H9 (cell line): ENCODE measurements around the gene PTPRN2. TPM values are rescaled to one million over a fixed set of nuclear protein-coding genes. Genes with fewer than 3 reads are reported as not detected.

Source experiments
- DNase-seq: peaks from one replicate; pipeline ENCODE4 v3.0.0-alpha.2; 2017
- H2AFZ ChIP-seq: one replicate; pipeline ENCODE4 v1.6.1; 2013; ENCODE audit warnings: mild to moderate bottlenecking, low read length, control low read depth, moderate library complexity
- H2AK5ac ChIP-seq: 2 replicates; pipeline ENCODE4 v1.6.1; 2013; ENCODE audit warnings: low read length, control low read depth, mixed read lengths; ENCODE audit not compliant: insufficient read length
- H2BK120ac ChIP-seq: one replicate; pipeline ENCODE4 v1.6.1; 2013; ENCODE audit warnings: low read depth, mild to moderate bottlenecking, low read length, control low read depth, inconsistent platforms; ENCODE audit not compliant: poor library complexity, severe bottlenecking
- H2BK12ac ChIP-seq: 2 replicates; pipeline ENCODE4 v1.6.1; 2013; ENCODE audit warnings: low read length, control low read depth, mixed read lengths, low read depth; ENCODE audit not compliant: insufficient read length
- H2BK15ac ChIP-seq: 2 replicates; pipeline ENCODE4 v1.6.1; 2013; ENCODE audit warnings: low read depth, low read length, control low read depth
- H2BK20ac ChIP-seq: one replicate; pipeline ENCODE4 v1.6.1; 2013; ENCODE audit warnings: low read depth, mild to moderate bottlenecking, low read length, control low read depth, inconsistent platforms; ENCODE audit not compliant: poor library complexity, severe bottlenecking
- H2BK5ac ChIP-seq: 2 replicates; pipeline ENCODE4 v1.6.1; 2013; ENCODE audit warnings: low read length, control low read depth, mixed read lengths; ENCODE audit not compliant: insufficient read length
- H3K14ac ChIP-seq: 2 replicates; pipeline ENCODE4 v1.6.1; 2013; ENCODE audit warnings: low read length, control low read depth; ENCODE audit not compliant: insufficient read depth
- H3K18ac ChIP-seq: 2 replicates; pipeline ENCODE4 v1.6.1; 2013; ENCODE audit warnings: low read depth, mild to moderate bottlenecking, mixed read lengths, low read length, control low read depth; ENCODE audit not compliant: insufficient read length
- H3K23ac ChIP-seq: 2 replicates; pipeline ENCODE4 v1.6.1; 2013; ENCODE audit warnings: low read length, control low read depth, mixed read lengths, low read depth; ENCODE audit not compliant: insufficient read length
- H3K23me2 ChIP-seq: 2 replicates; pipeline ENCODE4 v1.6.1; 2013; ENCODE audit warnings: low read depth, mild to moderate bottlenecking, mixed read lengths, low read length, control low read depth; ENCODE audit not compliant: insufficient read length, poor library complexity, severe bottlenecking
- H3K27ac ChIP-seq: 2 replicates; pipeline ENCODE4 v1.5.1; 2013; ENCODE audit warnings: low read length, control low read depth, mixed read lengths, low read depth; ENCODE audit not compliant: insufficient read length
- H3K27me3 ChIP-seq: 2 replicates; pipeline ENCODE4 v1.6.1; 2013; ENCODE audit warnings: low read length, control low read depth, inconsistent platforms; ENCODE audit not compliant: insufficient read depth
- H3K4ac ChIP-seq: 2 replicates; pipeline ENCODE4 v1.6.1; 2013; ENCODE audit warnings: low read depth, mild to moderate bottlenecking, control low read depth, inconsistent platforms, low read length, moderate library complexity
- H3K4me1 ChIP-seq: 2 replicates; pipeline ENCODE4 v1.6.1; 2013; ENCODE audit warnings: low read length, control low read depth, inconsistent platforms; ENCODE audit not compliant: insufficient read depth
- H3K4me2 ChIP-seq: 2 replicates; pipeline ENCODE4 v1.6.1; 2013; ENCODE audit warnings: low read length, control low read depth, mixed read lengths; ENCODE audit not compliant: insufficient read length, insufficient read depth
- H3K56ac ChIP-seq: 2 replicates; pipeline ENCODE4 v1.6.1; 2013; ENCODE audit warnings: low read depth, mild to moderate bottlenecking, mixed read lengths, low read length, control low read depth; ENCODE audit not compliant: insufficient read length
- H3K79me1 ChIP-seq: 2 replicates; pipeline ENCODE4 v1.6.1; 2013; ENCODE audit warnings: low read depth, mild to moderate bottlenecking, moderate library complexity, low read length, control low read depth, inconsistent platforms; ENCODE audit not compliant: insufficient read depth, poor library complexity, severe bottlenecking
- H3K79me2 ChIP-seq: 2 replicates; pipeline ENCODE4 v1.6.1; 2013; ENCODE audit warnings: low read length, control low read depth, inconsistent platforms; ENCODE audit not compliant: insufficient read depth
- H3K9ac ChIP-seq: 2 replicates; pipeline ENCODE4 v1.6.1; 2013; ENCODE audit warnings: low read length, control low read depth, mixed read lengths; ENCODE audit not compliant: insufficient read length; ENCODE audit errors: extremely low read depth
- H3K9me3 ChIP-seq: one replicate; pipeline ENCODE4 v1.6.1; 2013; ENCODE audit warnings: low read depth, low read length, inconsistent platforms; ENCODE audit not compliant: control insufficient read depth
- H3T11ph ChIP-seq: one replicate; pipeline ENCODE4 v1.6.1; 2013; ENCODE audit warnings: mild to moderate bottlenecking, low read length, control low read depth, inconsistent platforms
- H4K20me1 ChIP-seq: one replicate; pipeline ENCODE4 v1.6.1; 2013; ENCODE audit not compliant: control insufficient read depth, insufficient read length, insufficient read depth
- H4K5ac ChIP-seq: 2 replicates; pipeline ENCODE4 v1.6.1; 2013; ENCODE audit warnings: low read depth, mild to moderate bottlenecking, mixed read lengths, low read length, control low read depth; ENCODE audit not compliant: insufficient read length
- H4K8ac ChIP-seq: replicated peaks from 2 replicates; pipeline ENCODE4 v1.6.1; 2013; ENCODE audit warnings: low read length, control low read depth, mixed read lengths, low read depth; ENCODE audit not compliant: insufficient read length
- H4K91ac ChIP-seq: 2 replicates; pipeline ENCODE4 v1.6.1; 2013; ENCODE audit warnings: low read depth, mild to moderate bottlenecking, moderate library complexity, mixed read lengths, low read length, control low read depth; ENCODE audit not compliant: insufficient read length
- H3K27ac Mint-ChIP-seq, 3 experiments: 2 replicates in 2 of 3; 3 replicates in 1 of 3; pipeline ENCODE4 v1.8.0; 2020 to 2021; ENCODE audit warnings: mixed read lengths in 3 of 3, mild to moderate bottlenecking in 1 of 3, moderate library complexity in 1 of 3
- H3K27me3 Mint-ChIP-seq: 2 replicates; pipeline ENCODE4 v1.8.0; 2021; ENCODE audit warnings: low read depth, mild to moderate bottlenecking, moderate library complexity, mixed read lengths
- H3K36me3 Mint-ChIP-seq, 3 experiments: 2 replicates in 2 of 3; 3 replicates in 1 of 3; pipeline ENCODE4 v1.8.0; 2020 to 2021; ENCODE audit warnings: low read depth in 3 of 3, mixed read lengths in 3 of 3; ENCODE audit not compliant: insufficient read depth in 1 of 3
- H3K4me1 Mint-ChIP-seq, 2 experiments: 2 replicates each; pipeline ENCODE4 v1.8.0; 2020; ENCODE audit warnings: mixed read lengths in 2 of 2
- H3K4me3 Mint-ChIP-seq, 2 experiments: 2 replicates in 1 of 2; 3 replicates in 1 of 2; pipeline ENCODE4 v1.8.0; 2020 to 2021; ENCODE audit warnings: mild to moderate bottlenecking in 2 of 2, mixed read lengths in 2 of 2, moderate library complexity in 1 of 2
- H3K9me3 Mint-ChIP-seq, 2 experiments: 2 replicates in 1 of 2; 3 replicates in 1 of 2; pipeline ENCODE4 v1.8.0; 2020; ENCODE audit warnings: mild to moderate bottlenecking in 2 of 2, mixed read lengths in 2 of 2, moderate library complexity in 1 of 2
- WGBS: extraction: QIAGEN DNeasy Blood & Tissue Kit; methylation state at CpG from one replicate; pipeline ENCODE4 v1.1.7; 2013; ENCODE audit warnings: missing lambda C conversion rate, low lambda C conversion rate, mixed read lengths; ENCODE audit not compliant: insufficient read length; ENCODE audit errors: extremely low coverage; 5-methylcytosine and 5-hydroxymethylcytosine counted together
- total RNA-seq: library from RNA; stranded (reverse); gene quantifications from 2 replicates; pipeline ENCODE4 v1.2.1, GENCODE V29; 2021
- TF ChIP-seq, protein P1 (sequence below): fragments of 200-600 bp; sonication (generic); conservative IDR thresholded peaks from 3 replicates; pipeline ENCODE4 v1.8.0; 2021; ENCODE audit warnings: antibody characterized with exemption, mild to moderate bottlenecking

The PTPRN2 gene
- total RNA-seq, 1 experiment from 2014 or later = 5.2 TPM

- H3K23me2 ChIP-seq = no peaks in the 10 kb centered on the region
- H2BK120ac ChIP-seq = no peak overlapping the region
- no CpG with 5 or more reads among the region's 3 CpGs for WGBS
- H2AFZ ChIP-seq = no peak overlapping the region
- Mint-ChIP-seq H3K27ac (no peak overlapping the region), H3K4me1 (no peaks in the 10 kb centered on the region), H3K4me3 (no peak overlapping the region), H3K36me3 (no peaks in the 10 kb centered on the region), H3K9me3 (no peaks in the 10 kb centered on the region), H3K27me3 (peaks cover 99% of the 10 kb centered on the region)
- H3T11ph ChIP-seq = no peak overlapping the region
- H2BK15ac ChIP-seq = no peak overlapping the region
- H2BK5ac ChIP-seq = no peak overlapping the region
- no peak for DNase-seq
- no peaks in the 10 kb centered on the region for H3K9me3 ChIP-seq
- H3K23ac ChIP-seq = no peak overlapping the region
- no peak overlapping the region for H4K5ac ChIP-seq
- no peaks in the 10 kb centered on the region for H3K79me1 ChIP-seq
- no peak overlapping the region for H3K56ac ChIP-seq
- H3K79me2 ChIP-seq = no peaks in the 10 kb centered on the region
- H4K20me1 ChIP-seq = peaks cover 2% of the 10 kb centered on the region
- no peak overlapping the region for H3K4me2 ChIP-seq
- H3K9ac ChIP-seq = no peak overlapping the region
- H4K8ac ChIP-seq = no peak overlapping the region
- H2AK5ac ChIP-seq = no peak overlapping the region
- no peak overlapping the region for H2BK12ac ChIP-seq
- no peak overlapping the region for H3K4ac ChIP-seq
- no peak overlapping the region for H3K27ac ChIP-seq
- peaks cover 5% of the 10 kb centered on the region; the same call in 1 of the 2 replicates for H3K27me3 ChIP-seq
- no peak overlapping the region for H3K18ac ChIP-seq
- TF ChIP-seq, protein P1, sequence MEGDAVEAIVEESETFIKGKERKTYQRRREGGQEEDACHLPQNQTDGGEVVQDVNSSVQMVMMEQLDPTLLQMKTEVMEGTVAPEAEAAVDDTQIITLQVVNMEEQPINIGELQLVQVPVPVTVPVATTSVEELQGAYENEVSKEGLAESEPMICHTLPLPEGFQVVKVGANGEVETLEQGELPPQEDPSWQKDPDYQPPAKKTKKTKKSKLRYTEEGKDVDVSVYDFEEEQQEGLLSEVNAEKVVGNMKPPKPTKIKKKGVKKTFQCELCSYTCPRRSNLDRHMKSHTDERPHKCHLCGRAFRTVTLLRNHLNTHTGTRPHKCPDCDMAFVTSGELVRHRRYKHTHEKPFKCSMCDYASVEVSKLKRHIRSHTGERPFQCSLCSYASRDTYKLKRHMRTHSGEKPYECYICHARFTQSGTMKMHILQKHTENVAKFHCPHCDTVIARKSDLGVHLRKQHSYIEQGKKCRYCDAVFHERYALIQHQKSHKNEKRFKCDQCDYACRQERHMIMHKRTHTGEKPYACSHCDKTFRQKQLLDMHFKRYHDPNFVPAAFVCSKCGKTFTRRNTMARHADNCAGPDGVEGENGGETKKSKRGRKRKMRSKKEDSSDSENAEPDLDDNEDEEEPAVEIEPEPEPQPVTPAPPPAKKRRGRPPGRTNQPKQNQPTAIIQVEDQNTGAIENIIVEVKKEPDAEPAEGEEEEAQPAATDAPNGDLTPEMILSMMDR = no peak
- no peak overlapping the region for H4K91ac ChIP-seq
- H3K14ac ChIP-seq = no peak overlapping the region
- no peak overlapping the region for H2BK20ac ChIP-seq
- no peaks in the 10 kb centered on the region for H3K4me1 ChIP-seq
These were observed 982.0 kb downstream of the PTPRN2 start for GRCh38 chr7:157605638-157606037.
